K562 (cell line): Measurements from ENCODE around the gene MB21D2. TPM values are rescaled to one million over a fixed set of nuclear protein-coding genes. Genes with fewer than 3 reads are reported as not detected.

ENCODE experiments used
- ATAC-seq: fragments of 200-7000 bp; cut with Tn5 transposase; 3 replicates; pipeline ENCODE4 v1.9.1; 2020; ENCODE audit warnings: moderate library complexity
- BruUV-seq: library from RNA; stranded (reverse); fragments of 400-500 nt; replicated peaks from 2 replicates; lab custom pipeline; 2021; lab: Mats Ljungman, UMichigan
- CTCF ChIA-PET: fragments of 300-600 bp; formaldehyde crosslinking; extraction: SDS; loops from one replicate; lab custom pipeline; 2021; ENCODE audit warnings: low intra/inter-chr PET ratio; lab: Yijun Ruan, JAX
- POLR2A ChIA-PET: fragments of 300-600, 350-650 bp; sonication (Branson Sonifier 250); formaldehyde crosslinking; extraction: SDS; loops from one replicate; lab custom pipeline; 2021; ENCODE audit warnings: antibody characterized with exemption, inconsistent platforms; lab: Yijun Ruan, JAX
- DNase-seq, 4 experiments: peaks; one replicate each; pipeline versions ENCODE4 v3.0.0 to v3.0.0-alpha.2; 2011 to 2018; ENCODE audit warnings: low spot score in 3 of 4, mixed read lengths in 3 of 4; ENCODE audit errors: extremely low read depth in 1 of 4
- FAIRE-seq: peaks from 2 replicates; lab custom pipeline; 2011; peaks lifted over from hg19 to GRCh38; lab: Jason Lieb, UNC
- H2AFZ ChIP-seq: 2 replicates; pipeline ENCODE4 v1.6.0; 2011; ENCODE audit warnings: low read depth, low read length, control low read depth, inconsistent platforms
- H3K27ac ChIP-seq: fragments of 200-600 bp; 3 replicates; pipeline ENCODE4 v1.8.0; 2011; ENCODE audit warnings: low read depth, mild to moderate bottlenecking, control low read depth, inconsistent platforms, low read length, moderate library complexity, mixed read lengths; ENCODE audit errors: extremely low read depth
- H3K27me3 ChIP-seq, 2 experiments: fragments of 300-600 bp in 1 of 2; 2 replicates in 1 of 2; 3 replicates in 1 of 2; pipeline versions ENCODE4 v1.6.0 to v1.8.0; 2011; ENCODE audit warnings: inconsistent platforms in 2 of 2, low read length in 2 of 2, mild to moderate bottlenecking in 1 of 2, mixed read lengths in 1 of 2, moderate library complexity in 1 of 2; ENCODE audit not compliant: control insufficient read depth in 2 of 2, insufficient read depth in 2 of 2
- H3K36me3 ChIP-seq: fragments of 300-600 bp; 3 replicates; pipeline ENCODE4 v1.8.0; 2011; ENCODE audit warnings: mild to moderate bottlenecking, low read length, inconsistent platforms; ENCODE audit not compliant: control insufficient read depth, insufficient read depth
- H3K4me1 ChIP-seq, 2 experiments: fragments of 200-600 bp in 1 of 2; replicated peaks in 1 of 2; 2 replicates in 1 of 2; 3 replicates in 1 of 2; pipeline versions ENCODE4 v1.5.1 to v1.8.0; 2011; ENCODE audit warnings: inconsistent platforms in 2 of 2, low read length in 2 of 2, mild to moderate bottlenecking in 1 of 2, mixed read lengths in 1 of 2, moderate library complexity in 1 of 2; ENCODE audit not compliant: control insufficient read depth in 2 of 2, insufficient read depth in 2 of 2
- H3K4me2 ChIP-seq: 2 replicates; pipeline ENCODE4 v1.6.1; 2011; ENCODE audit warnings: low read length, control low read depth, inconsistent platforms, mixed read lengths; ENCODE audit not compliant: insufficient read depth
- H3K4me3 ChIP-seq: fragments of 200-600 bp; sonication (generic), shearing (Covaris generic); 2 replicates; pipeline ENCODE4 v1.5.1; 2016; ENCODE audit warnings: control low read depth, inconsistent platforms
- H3K79me2 ChIP-seq: fragments of 200-600 bp; 3 replicates; pipeline ENCODE4 v1.8.0; 2011; ENCODE audit warnings: low read length, inconsistent platforms; ENCODE audit not compliant: control insufficient read depth, insufficient read depth
- H3K9ac ChIP-seq, 2 experiments: 2 replicates each; pipeline versions ENCODE4 v1.6.0 to v1.6.1; 2011; ENCODE audit warnings: low read depth in 2 of 2, low read length in 2 of 2, control low read depth in 1 of 2, inconsistent platforms in 1 of 2, mild to moderate bottlenecking in 1 of 2, mixed read lengths in 1 of 2; ENCODE audit not compliant: insufficient read depth in 1 of 2
- H3K9me1 ChIP-seq: one replicate; pipeline ENCODE4 v1.6.0; 2011; ENCODE audit warnings: inconsistent platforms, mild to moderate bottlenecking, low read length, moderate library complexity; ENCODE audit not compliant: control insufficient read depth, insufficient read depth
- H3K9me3 ChIP-seq: replicated peaks from 2 replicates; pipeline ENCODE4 v1.5.1; 2011; ENCODE audit warnings: low read depth, low read length, inconsistent platforms; ENCODE audit not compliant: control insufficient read depth, insufficient read depth
- H4K20me1 ChIP-seq: replicated peaks from 2 replicates; pipeline ENCODE4 v1.6.1; 2011; ENCODE audit warnings: low read length, inconsistent platforms, mixed read lengths; ENCODE audit not compliant: control insufficient read depth, insufficient read depth
- ARID1B ChIP-seq: fragments of 450-650 bp; IDR thresholded peaks from 2 replicates; pipeline ENCODE4 v1.6.1; 2016; ENCODE audit warnings: antibody characterized with exemption, mild to moderate bottlenecking, inconsistent platforms
- FOXJ3 ChIP-seq: sonication (generic); formaldehyde crosslinking; IDR thresholded peaks from 2 replicates; pipeline ENCODE4 v1.4.0; 2020; ENCODE audit warnings: mild to moderate bottlenecking, missing genetic modification reagents
- FOXO4 ChIP-seq: fragments of 450-650 bp; formaldehyde crosslinking; IDR thresholded peaks from 2 replicates; pipeline ENCODE4 v1.4.0; 2020; ENCODE audit warnings: mild to moderate bottlenecking, moderate library complexity
- GTF2E2 ChIP-seq: fragments of 200-800 bp; sonication (Bioruptor generic); IDR thresholded peaks from 2 replicates; pipeline ENCODE4 v1.6.1; 2016; ENCODE audit warnings: missing genetic modification characterization, missing compliant biosample characterization
- KAT7 ChIP-seq: sonication (generic); formaldehyde crosslinking; IDR thresholded peaks from 2 replicates; pipeline ENCODE4 v1.8.0; 2022; ENCODE audit warnings: missing genetic modification reagents, mild to moderate bottlenecking, borderline replicate concordance
- TEAD2 ChIP-seq: fragments of 450-650 bp; IDR thresholded peaks from 2 replicates; pipeline ENCODE4 v1.6.1; 2016; ENCODE audit warnings: missing genetic modification characterization, control low read depth, missing compliant biosample characterization
- YBX1 ChIP-seq: fragments of 450-650 bp; IDR thresholded peaks from 2 replicates; pipeline ENCODE4 v1.7.1; 2016; ENCODE audit warnings: mild to moderate bottlenecking
- ZFP1 ChIP-seq: fragments of 450-650 bp; formaldehyde crosslinking; IDR thresholded peaks from 2 replicates; pipeline ENCODE4 v1.4.0; 2020; ENCODE audit warnings: mild to moderate bottlenecking, mixed read lengths
- WGBS: fragments of 100-300 bp; shearing (Covaris generic); methylation state at CpG from one replicate; pipeline ENCODE4 v1.1.6; 2016; ENCODE audit warnings: low coverage, mixed read lengths; ENCODE audit not compliant: insufficient coverage; ENCODE audit errors: missing lambda C conversion rate; 5-methylcytosine and 5-hydroxymethylcytosine counted together
- in situ Hi-C: fragments of 300-500 bp; cut with MboI; formaldehyde crosslinking; loops from 4 replicates; pipeline ENCODE4 v1.15.0; 2018; ENCODE audit warnings: inconsistent platforms, mixed read lengths
- intact Hi-C: fragments of 100-400 bp; cut with micrococcal nuclease; formaldehyde crosslinking; loops from 2 replicates; pipeline ENCODE4 v1.14.2; 2022
- polyA plus RNA-seq, 8 experiments: library from polyadenylated mRNA; depleted of rRNA in 4 of 8; stranded (reverse) in 5 of 8; unstranded in 3 of 8; fragments of >200 nt; fragmentation: Nextera tagmentation in 2 of 8; fragmentation: Illumina TruSeq in 1 of 8; extraction: Ambion mirVana in 2 of 8; extraction: Trizol in 1 of 8; gene quantifications; 2 replicates each; pipeline versions ENCODE4 v1.2.1 to v1.2.3, GENCODE V29; 2011 to 2014; ENCODE audit warnings: inconsistent platforms in 1 of 8, missing spikeins in 1 of 8
- total RNA-seq, 7 experiments: library from RNA; depleted of rRNA in 6 of 7; stranded (reverse); fragments of >200 nt in 6 of 7; fragmentation: Illumina TruSeq in 2 of 7; extraction: Trizol in 2 of 7; gene quantifications; 2 replicates each; pipeline versions ENCODE4 v1.2.1 to v1.2.3, GENCODE V29; 2011 to 2021; ENCODE audit warnings: low replicate concordance in 1 of 7

MB21D2 gene
- total and polyA plus RNA-seq, 9 of the 15 experiments (the other 6 are each of a cell fraction or from before 2014, with no cell fraction given), result 0.01 TPM; not detected in 8

DNA sequence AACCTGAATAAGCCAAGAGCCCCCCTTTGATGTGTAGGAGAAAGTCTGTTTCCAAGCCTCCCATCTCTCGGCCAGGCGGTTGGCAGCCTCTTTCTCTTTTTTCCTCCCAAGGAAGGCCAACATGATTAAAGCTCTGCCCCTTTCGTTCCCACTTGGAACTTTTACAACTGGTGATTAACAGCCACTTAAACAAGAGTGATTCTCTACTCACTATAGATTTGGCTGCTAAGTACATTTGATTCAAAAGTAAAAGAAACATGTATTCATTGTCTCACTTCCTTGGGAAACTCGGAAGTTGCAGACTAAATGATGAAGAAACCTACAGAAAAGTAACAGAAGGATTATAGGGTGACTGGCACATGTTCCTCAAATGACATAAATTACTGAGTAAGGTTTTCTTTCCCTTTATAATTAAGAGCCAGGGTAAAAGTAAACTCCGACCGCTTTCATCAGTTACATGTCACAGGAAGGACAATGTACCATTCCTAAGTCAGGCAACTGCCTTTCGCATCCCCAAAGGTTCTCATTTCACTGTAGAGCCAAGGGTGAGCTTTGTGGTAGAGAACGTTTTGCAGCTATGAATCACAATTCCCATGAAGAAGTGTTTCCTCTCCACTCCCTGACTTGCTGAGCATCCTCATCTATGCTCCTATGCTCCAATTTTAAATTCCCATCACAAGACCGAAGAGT lies 72.7 kb downstream of the MB21D2 start:
- DNase-seq (no peak), ATAC-seq (no peak), FAIRE-seq (no peak)
- no TSS peak for BruUV-seq
- WGBS, result 0% methylated on average over 9 of the region's 9 CpGs
- Histone ChIP-seq H3K4me1 (no peaks in the 10 kb centered on the region), H3K9ac (no peak overlapping the region), H3K9me1 (no peaks in the 10 kb centered on the region), H3K27me3 (no peaks in the 10 kb centered on the region; a peak in 1 of 5 replicates), H2AFZ (no peak overlapping the region), H3K4me3 (no peak overlapping the region), H3K79me2 (no peaks in the 10 kb centered on the region), H3K4me2 (no peak overlapping the region), H3K36me3 (no peaks in the 10 kb centered on the region), H4K20me1 (no peaks in the 10 kb centered on the region), H3K9me3 (no peaks in the 10 kb centered on the region), H3K27ac (no peak overlapping the region)
- intact Hi-C loops (no loop called here), in situ Hi-C loops (no loop called here)
- TF ChIP-seq FOXJ3 (CRISPR knock-in tag) (no peak), GTF2E2 (tag) (no peak), TEAD2 (tag) (no peak), ARID1B (no peak), KAT7 (CRISPR knock-in tag) (no peak), FOXO4 (CRISPR knock-in tag) (no peak), ZFP1 (CRISPR knock-in tag) (no peak), YBX1 (no peak)
- POLR2A ChIA-PET, result no interaction called here
- CTCF ChIA-PET, result no interaction called here
